IgD-negative memory B cell (primary cell): ENCODE data around the gene APOA1. TPM values are rescaled to one million over a fixed set of nuclear protein-coding genes. Genes with fewer than 3 reads are reported as not detected.

Experiments
- H3K27ac Mint-ChIP-seq, 3 donors: one replicate each; pipeline ENCODE4 v1.8.0; 2020 to 2022; ENCODE audit warnings: mild to moderate bottlenecking in 3 of 3, mixed read lengths in 3 of 3, moderate library complexity in 1 of 3
- H3K27me3 Mint-ChIP-seq: one replicate; pipeline ENCODE4 v1.8.0; 2021; ENCODE audit warnings: mixed read lengths
- H3K36me3 Mint-ChIP-seq: one replicate; pipeline ENCODE4 v1.8.0; 2020; ENCODE audit warnings: mild to moderate bottlenecking, mixed read lengths
- H3K4me1 Mint-ChIP-seq, 3 donors: one replicate each; pipeline ENCODE4 v1.8.0; 2020 to 2022; ENCODE audit warnings: mixed read lengths in 3 of 3, mild to moderate bottlenecking in 1 of 3
- H3K4me3 Mint-ChIP-seq, 4 donors: one replicate each; pipeline ENCODE4 v1.8.0; 2020 to 2022; ENCODE audit warnings: mild to moderate bottlenecking in 4 of 4, mixed read lengths in 4 of 4, moderate library complexity in 3 of 4
- H3K9me3 Mint-ChIP-seq, 3 donors: one replicate each; pipeline ENCODE4 v1.8.0; 2020 to 2021; ENCODE audit warnings: mixed read lengths in 3 of 3, mild to moderate bottlenecking in 1 of 3
- polyA plus RNA-seq: library from polyadenylated mRNA; unstranded; fragments of 300-500 nt; fragmentation: Illumina TruSeq; gene quantifications from one replicate; pipeline ENCODE4 v1.2.3, GENCODE V29; 2021

The APOA1 gene
- not detected for polyA plus RNA-seq

DNA sequence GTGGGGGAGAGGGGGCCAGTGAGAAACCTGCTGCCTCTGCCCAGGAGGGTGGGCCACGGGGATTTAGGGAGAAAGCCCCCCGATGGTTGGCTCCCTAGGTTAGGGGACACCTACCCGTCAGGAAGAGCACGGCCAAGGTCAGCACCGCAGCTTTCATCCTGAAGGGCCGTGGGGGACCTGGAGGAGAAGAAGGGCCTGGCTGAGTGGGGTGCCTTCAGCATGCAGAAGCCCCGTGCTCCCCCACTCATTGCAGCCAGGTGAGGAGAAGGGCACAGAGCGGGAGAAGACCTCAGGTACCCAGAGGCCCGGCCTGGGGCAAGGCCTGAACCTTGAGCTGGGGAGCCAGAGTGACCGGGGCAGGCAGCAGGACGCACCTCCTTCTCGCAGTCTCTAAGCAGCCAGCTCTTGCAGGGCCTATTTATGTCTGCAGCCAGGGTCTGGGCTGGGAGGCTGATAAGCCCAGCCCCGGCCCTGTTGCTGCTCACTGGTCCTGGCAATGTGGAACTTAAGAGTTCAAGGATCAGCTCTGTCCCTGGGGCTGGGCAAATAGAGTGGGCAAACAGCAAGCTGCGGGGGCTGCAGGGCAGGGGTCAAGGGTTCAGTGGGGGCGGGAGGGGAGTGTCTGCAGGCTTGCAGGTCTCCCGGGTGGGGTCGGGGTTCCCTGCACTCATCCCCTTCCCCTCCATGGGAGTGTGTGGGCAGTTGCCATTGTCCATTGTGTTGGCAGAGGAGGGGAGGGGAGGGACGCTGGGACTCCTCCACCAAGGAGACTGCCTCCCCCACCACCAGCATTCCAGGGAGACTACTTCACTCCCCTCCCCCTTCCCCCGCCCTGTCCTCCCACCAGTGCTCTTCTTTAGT is at the start of gene APOA1:
TSS of gene APOA1 (minus strand) at position 392 of the 861 bp plus-strand sequence. CDS start at position 157, 235 bp downstream.
- Mint-ChIP-seq H3K4me3 (peak within 1 kb of the TSS in 2 of 4 donors; percentile 23 to 69), H3K27ac (peak within 1 kb of the TSS in 1 of 3 donors; percentile 9)

GRCh38 chr11:116885951-116886655 is 48.7 kb upstream of the APOA1 start:
- no peaks in the 10 kb centered on the region for H3K27me3 Mint-ChIP-seq
- H3K27ac Mint-ChIP-seq: peak overlapping the region in 2 of 3 donors; percentile 13 to 68
- peaks cover 4 to 8% (median 5%) of the 10 kb centered on the region in 3 donors for H3K4me1 Mint-ChIP-seq
- no peak overlapping the region for H3K4me3 Mint-ChIP-seq
- no peaks in the 10 kb centered on the region for H3K9me3 Mint-ChIP-seq
- H3K36me3 Mint-ChIP-seq: peaks cover 2% of the 10 kb centered on the region

More for the DNA sequence above, at the start of gene APOA1:
- Mint-ChIP-seq H3K4me1 (peaks cover 5 to 8% (median 6%) of the 10 kb centered on the region in 3 donors), H3K36me3 (no peaks in the 10 kb centered on the region), H3K27me3 (no peaks in the 10 kb centered on the region), H3K9me3 (no peaks in the 10 kb centered on the region)

DNA sequence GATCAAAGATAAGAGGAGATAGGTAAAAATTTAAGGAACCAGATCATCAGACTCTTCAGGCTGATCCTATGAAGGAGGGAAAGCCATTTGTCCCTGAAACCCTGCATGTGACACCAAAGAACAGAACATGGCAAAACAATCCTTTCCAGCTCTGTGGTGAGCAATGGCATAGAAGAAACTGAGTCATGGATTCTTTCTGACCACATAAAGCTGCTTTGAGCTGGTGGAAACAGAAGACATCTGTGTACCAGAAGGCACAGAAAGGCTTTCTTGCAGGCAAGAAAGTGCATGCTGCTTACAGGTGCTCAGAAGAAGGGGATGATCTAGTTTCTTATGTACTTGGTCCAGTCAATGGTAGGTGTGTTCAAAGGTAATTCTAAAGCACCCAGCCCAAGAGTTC is 45.0 kb upstream of the APOA1 start:
- no peaks in the 10 kb centered on the region for H3K9me3 Mint-ChIP-seq
- peaks cover 9 to 14% (median 11%) of the 10 kb centered on the region in 3 donors for H3K4me1 Mint-ChIP-seq
- H3K36me3 Mint-ChIP-seq: no peaks in the 10 kb centered on the region
- no peak overlapping the region for H3K27ac Mint-ChIP-seq
- no peaks in the 10 kb centered on the region for H3K27me3 Mint-ChIP-seq
- H3K4me3 Mint-ChIP-seq: no peak overlapping the region

DNA sequence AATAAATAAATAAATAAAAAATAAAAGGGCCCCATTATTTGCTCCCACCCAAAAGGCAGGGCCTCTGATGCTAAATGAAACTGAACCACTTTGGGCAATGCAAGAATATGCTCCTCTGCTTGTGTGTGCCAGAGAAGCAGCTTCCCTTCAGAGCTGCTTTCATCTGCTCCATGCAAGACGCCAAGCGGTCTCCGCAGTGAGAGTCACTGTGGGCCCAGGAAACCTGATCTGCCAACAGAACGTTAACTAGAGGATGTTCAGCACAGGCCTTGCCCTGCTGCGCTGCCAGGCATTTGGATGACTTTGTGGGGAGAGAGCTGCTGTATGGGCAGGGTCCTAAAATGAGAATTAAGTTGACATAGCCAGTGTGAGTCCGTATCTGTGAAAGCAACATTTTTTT is 43.7 kb upstream of the APOA1 start:
- Mint-ChIP-seq H3K36me3 (no peaks in the 10 kb centered on the region), H3K27me3 (no peaks in the 10 kb centered on the region), H3K4me1 (peaks cover 9 to 14% (median 11%) of the 10 kb centered on the region in 3 donors), H3K27ac (peak overlapping the region in 1 of 3 donors; percentile 82), H3K4me3 (no peak overlapping the region), H3K9me3 (no peaks in the 10 kb centered on the region)

- no peaks in the 10 kb centered on the region for H3K9me3 Mint-ChIP-seq
- H3K27ac Mint-ChIP-seq: peak overlapping the region in 2 of 3 donors; percentile 27 to 65
Measured at GRCh38 chr11:116879800-116880625, 42.6 kb upstream of the APOA1 start.

GRCh38 chr11:116876656-116877055 is 39.2 kb upstream of the APOA1 start:
- H3K27me3 Mint-ChIP-seq: no peaks in the 10 kb centered on the region
- H3K9me3 Mint-ChIP-seq: no peaks in the 10 kb centered on the region
- H3K27ac Mint-ChIP-seq: no peak overlapping the region
- no peak overlapping the region for H3K4me3 Mint-ChIP-seq
- H3K4me1 Mint-ChIP-seq: peaks cover 6 to 14% (median 11%) of the 10 kb centered on the region in 3 donors
- peaks cover 5% of the 10 kb centered on the region for H3K36me3 Mint-ChIP-seq

More at GRCh38 chr11:116879800-116880625, 42.6 kb upstream of the APOA1 start:
- H3K4me3 Mint-ChIP-seq: no peak overlapping the region
- no peaks in the 10 kb centered on the region for H3K36me3 Mint-ChIP-seq
- H3K27me3 Mint-ChIP-seq: no peaks in the 10 kb centered on the region
- H3K4me1 Mint-ChIP-seq: peaks cover 9 to 14% (median 11%) of the 10 kb centered on the region in 3 donors

GRCh38 chr11:116875194-116875593 is 37.8 kb upstream of the APOA1 start:
- Mint-ChIP-seq H3K27ac (peak overlapping the region in 1 of 3 donors; percentile 78), H3K9me3 (no peaks in the 10 kb centered on the region), H3K4me3 (no peak overlapping the region), H3K36me3 (peaks cover 10% of the 10 kb centered on the region), H3K4me1 (peaks cover 3 to 9% (median 7%) of the 10 kb centered on the region in 3 donors), H3K27me3 (no peaks in the 10 kb centered on the region)

DNA sequence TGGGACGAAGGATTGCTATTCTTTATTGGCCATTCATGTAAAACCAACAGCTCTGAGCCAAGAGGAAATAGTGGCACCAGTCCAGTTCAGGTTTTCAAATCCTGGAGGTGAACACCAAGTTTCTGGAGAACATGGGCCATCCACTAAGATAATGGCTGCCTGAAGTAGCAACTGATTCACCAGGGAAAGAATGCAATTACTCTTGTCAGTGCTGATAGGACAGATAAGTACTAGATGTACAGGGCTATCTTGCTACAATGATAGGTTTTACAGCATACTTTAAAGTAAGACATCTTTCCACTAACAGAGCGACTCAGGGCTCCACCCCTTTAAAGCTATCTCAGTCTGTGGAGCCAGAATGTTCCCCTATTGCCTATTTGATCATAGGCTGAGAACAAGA is 36.8 kb upstream of the APOA1 start:
- Mint-ChIP-seq H3K27me3 (no peaks in the 10 kb centered on the region), H3K36me3 (peaks cover 11% of the 10 kb centered on the region), H3K27ac (no peak overlapping the region), H3K4me3 (no peak overlapping the region), H3K4me1 (peaks cover 0 to 4% (median 0%) of the 10 kb centered on the region in 3 donors), H3K9me3 (no peaks in the 10 kb centered on the region)

GRCh38 chr11:116873381-116873780 is 36.0 kb upstream of the APOA1 start:
- no peak overlapping the region for H3K4me3 Mint-ChIP-seq
- no peaks in the 10 kb centered on the region for H3K27me3 Mint-ChIP-seq
- H3K9me3 Mint-ChIP-seq: no peaks in the 10 kb centered on the region
- peaks cover 13% of the 10 kb centered on the region for H3K36me3 Mint-ChIP-seq
- H3K4me1 Mint-ChIP-seq: peaks cover 0 to 4% (median 0%) of the 10 kb centered on the region in 3 donors
- no peak overlapping the region for H3K27ac Mint-ChIP-seq

- Mint-ChIP-seq H3K4me3 (no peak overlapping the region), H3K36me3 (peaks cover 15% of the 10 kb centered on the region), H3K4me1 (no peaks in the 10 kb centered on the region), H3K27ac (peak overlapping the region in 1 of 3 donors; percentile 1), H3K9me3 (no peaks in the 10 kb centered on the region), H3K27me3 (no peaks in the 10 kb centered on the region)
Measured at GRCh38 chr11:116871248-116871647, 33.8 kb upstream of the APOA1 start.

DNA sequence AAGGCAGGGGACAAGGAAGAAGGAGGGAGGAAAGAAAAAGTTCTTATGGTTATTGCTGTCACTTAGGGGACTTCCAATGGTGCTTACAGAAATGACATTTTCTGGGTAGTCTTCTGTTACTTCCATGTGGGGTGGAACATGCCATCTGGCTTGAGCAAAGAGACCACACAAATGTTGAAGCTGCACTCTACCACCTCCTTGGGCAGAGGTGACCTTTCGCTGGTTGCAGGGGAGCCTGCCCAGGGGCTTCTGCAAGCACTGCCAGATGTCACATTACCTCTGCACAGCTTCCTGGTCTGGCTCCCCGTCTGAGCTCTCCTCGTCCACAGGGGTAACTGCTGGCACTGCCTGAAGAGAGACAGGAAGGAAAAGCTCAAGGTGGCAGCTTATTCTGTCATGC is 32.6 kb upstream of the APOA1 start:
- Mint-ChIP-seq H3K27ac (peak overlapping the region in 1 of 3 donors; percentile 65), H3K4me3 (no peak overlapping the region), H3K36me3 (peaks cover 15% of the 10 kb centered on the region), H3K27me3 (no peaks in the 10 kb centered on the region), H3K4me1 (no peaks in the 10 kb centered on the region), H3K9me3 (no peaks in the 10 kb centered on the region)

- Mint-ChIP-seq H3K36me3 (peaks cover 15% of the 10 kb centered on the region), H3K27ac (no peak overlapping the region), H3K4me3 (no peak overlapping the region), H3K4me1 (no peaks in the 10 kb centered on the region), H3K9me3 (no peaks in the 10 kb centered on the region), H3K27me3 (no peaks in the 10 kb centered on the region)
Measured at GRCh38 chr11:116869610-116870009, 32.2 kb upstream of the APOA1 start.

GRCh38 chr11:116868066-116868465 is 30.6 kb upstream of the APOA1 start:
- no peaks in the 10 kb centered on the region for H3K9me3 Mint-ChIP-seq
- no peak overlapping the region for H3K27ac Mint-ChIP-seq
- H3K36me3 Mint-ChIP-seq: peaks cover 15% of the 10 kb centered on the region
- no peaks in the 10 kb centered on the region for H3K4me1 Mint-ChIP-seq
- H3K4me3 Mint-ChIP-seq: no peak overlapping the region
- H3K27me3 Mint-ChIP-seq: no peaks in the 10 kb centered on the region

- no peaks in the 10 kb centered on the region for H3K9me3 Mint-ChIP-seq
- H3K27me3 Mint-ChIP-seq: no peaks in the 10 kb centered on the region
- H3K27ac Mint-ChIP-seq: peak overlapping the region in 2 of 3 donors; percentile 50 to 61
Measured at GRCh38 chr11:116867619-116868018, 30.2 kb upstream of the APOA1 start.

More at GRCh38 chr11:116867619-116868018, 30.2 kb upstream of the APOA1 start:
- Mint-ChIP-seq H3K4me1 (no peaks in the 10 kb centered on the region), H3K4me3 (no peak overlapping the region), H3K36me3 (peaks cover 11% of the 10 kb centered on the region)
